ENCODE measurements around the gene TMEM141.

GRCh38 chr9:136828474-136829140 is 37.5 kb downstream of the TMEM141 start:
- no peak for TF ChIP-seq CTCF (IDR thresholded peaks at IDR 0.05)
- no peak for TF ChIP-seq POLR2A (IDR thresholded peaks at IDR 0.05)

Measured in thyroid gland (tissue), 4 donors.